Activated gamma-delta T cell (primary cell): ENCODE results near the gene SHROOM4.

Source experiments
- DNase-seq: peaks from one replicate; lab custom pipeline; 2025; lab: John Stamatoyannopoulos, UW

SHROOM4 gene

DNA sequence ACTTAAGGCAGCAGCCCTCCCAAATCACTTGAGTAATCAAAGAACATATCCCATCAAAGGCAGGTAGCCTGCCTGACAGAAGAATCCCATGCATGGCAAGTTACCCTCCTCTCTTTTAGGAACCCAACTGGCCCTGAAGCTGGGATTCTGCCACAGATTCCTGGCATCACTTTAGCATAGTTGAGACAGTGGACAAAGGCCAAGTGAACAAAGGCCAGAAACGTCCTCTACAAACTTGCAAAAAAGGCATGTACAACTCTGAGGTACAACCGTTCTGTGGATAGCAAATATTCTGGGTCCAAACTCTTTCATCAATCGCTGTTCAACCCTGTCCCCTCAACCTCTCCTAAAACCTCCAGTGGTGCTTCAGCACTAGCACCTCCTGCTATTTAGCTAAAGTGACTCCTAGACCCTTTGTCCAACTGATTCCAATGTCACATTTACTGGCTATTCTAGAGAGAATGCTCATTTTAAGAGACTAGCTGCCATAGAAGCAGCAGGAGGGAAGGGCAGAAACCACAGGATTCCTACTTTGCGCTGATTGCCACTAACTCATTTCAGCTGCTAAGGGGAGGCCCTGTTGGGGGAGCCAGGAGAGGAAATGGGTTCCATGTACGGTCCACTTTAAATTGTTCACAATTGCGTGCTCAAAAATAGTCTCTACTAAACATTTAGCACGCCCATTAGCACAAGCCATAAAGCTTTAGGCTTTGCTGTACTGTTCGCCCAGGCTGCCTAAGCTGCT is 105.9 kb downstream of the SHROOM4 start:
- DNase-seq, result no peak

DNA sequence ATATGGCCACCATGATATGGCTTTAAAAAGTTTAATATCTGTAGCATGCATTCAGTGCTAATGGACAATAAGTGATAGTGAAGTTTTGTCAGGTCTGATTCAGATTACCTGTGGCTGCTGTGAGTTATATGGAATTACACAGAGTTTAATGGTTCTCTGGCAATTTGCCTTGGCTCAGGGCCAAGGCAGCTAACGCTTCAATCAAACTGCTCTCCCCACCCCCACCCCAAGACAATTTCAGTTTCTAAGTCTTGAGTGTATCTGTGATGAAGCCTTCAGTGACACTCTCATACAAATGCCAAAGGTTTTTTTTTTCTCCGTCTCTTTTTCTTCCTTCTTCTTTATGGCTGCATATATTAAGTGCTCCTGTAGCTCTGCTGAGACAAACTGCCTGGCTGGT is 106.6 kb downstream of the SHROOM4 start:
- no peak for DNase-seq

DNA sequence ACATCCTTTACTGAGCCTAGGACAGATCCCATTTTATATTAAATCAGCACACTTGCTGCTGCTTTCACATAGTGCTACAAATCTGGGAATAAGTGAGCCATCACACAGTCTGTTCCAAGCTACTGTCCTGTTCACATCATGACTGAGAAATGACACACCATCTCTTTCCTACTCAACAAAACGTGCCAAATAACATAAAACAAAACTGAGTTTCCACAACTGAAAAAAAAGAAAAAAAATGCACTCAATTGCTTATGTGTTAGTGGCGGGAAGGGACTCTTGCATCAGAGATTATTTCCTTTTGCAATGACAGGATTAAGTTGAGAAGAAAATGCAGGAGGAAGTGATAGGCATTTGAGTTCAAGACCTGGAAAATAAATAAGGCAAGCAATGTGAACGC is 109.0 kb downstream of the SHROOM4 start:
- DNase-seq, result no peak

DNA sequence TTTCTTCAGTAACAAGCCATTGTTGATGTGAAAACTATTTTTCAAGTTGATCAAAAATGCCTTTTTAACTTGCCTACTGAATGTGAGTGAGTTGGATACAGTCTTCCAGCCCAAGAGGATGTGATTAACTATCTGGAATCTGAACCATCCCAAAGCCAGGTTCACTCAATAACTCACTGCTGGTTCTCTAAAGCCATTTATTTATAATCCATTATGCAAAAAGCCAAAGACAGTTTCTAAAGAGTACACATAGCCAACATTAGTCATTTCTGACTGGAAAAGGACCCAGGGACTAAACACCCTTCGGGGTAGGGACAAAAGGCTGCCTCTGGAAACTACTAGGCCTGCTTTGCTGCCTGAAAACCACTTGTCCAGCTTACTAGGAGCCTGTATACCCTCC is 109.6 kb downstream of the SHROOM4 start:
- DNase-seq, result no peak

DNA sequence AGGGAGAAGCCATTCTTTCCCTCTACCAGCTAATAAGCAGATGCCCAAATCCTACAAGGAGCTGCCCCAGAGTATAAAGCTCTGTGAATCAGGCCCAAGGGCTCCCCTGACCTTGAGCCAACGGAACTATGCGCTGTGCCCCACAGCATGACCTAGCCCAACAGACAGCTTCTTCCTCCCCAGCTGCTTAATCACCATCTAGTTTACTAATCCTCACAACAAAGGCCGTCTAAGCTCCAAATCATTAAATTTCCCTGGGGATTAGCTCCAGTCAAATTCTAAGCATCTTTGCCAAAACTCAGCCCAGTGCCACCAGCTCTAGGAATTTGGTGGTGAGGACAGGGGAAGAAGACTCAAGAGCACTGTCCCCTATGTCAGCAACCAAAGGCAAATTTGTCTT is 113.1 kb downstream of the SHROOM4 start:
- no peak for DNase-seq

DNA sequence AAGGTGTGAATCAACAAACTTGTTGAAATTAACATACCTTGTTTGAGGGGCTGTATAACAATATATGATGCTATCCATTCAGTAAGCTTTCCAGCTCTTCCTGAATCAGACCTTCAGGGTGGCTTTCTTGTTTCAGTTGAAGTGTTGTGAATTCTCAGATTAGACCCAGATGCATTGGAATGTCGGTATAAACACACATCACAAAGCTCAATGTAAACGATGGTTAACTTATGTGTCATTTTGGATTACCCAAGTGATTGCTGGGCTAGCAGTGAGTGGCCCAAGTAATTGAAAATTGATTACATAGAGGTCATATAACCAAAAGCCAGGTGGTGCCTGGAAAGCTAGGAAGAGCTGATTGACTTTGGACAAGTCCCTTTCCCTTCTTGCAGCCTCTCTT is 115.0 kb downstream of the SHROOM4 start:
- no peak for DNase-seq

DNA sequence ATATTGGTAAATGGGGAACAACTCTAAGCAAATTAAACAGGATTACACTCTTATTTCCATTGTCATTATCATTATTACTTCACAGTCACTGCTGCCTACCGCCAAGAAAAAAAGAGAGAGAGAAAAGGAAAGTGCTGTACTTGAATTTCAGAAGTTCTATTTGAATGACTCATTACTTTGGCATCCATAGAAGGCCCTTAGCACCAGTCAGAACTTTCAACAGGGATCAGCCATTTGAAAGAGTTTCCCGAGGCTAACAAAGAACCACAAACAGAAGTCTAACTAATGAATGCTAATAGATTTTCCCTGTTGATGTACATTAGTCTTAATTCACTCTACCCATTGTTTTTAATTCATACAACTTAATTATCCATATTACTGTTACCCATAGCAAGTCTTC is 116.3 kb downstream of the SHROOM4 start:
- no peak for DNase-seq

DNA sequence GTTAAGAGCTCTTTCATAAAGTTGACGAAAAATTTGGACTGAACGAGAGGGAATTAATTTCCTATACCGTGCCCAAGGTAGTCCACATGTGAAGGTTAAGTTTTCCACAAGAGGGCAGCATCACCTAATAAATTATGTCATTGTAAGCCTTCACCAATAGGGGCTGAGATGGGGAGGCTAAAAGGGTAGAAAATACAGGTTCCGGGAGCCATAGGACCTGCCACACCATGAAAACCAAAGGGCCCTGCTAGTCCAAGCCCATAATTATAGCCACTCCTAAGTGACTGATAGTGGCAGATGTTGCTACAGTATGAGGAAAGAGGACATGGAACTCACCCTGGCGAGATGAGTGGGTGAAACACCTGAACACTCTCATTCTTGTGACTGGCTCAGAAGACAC is 122.2 kb downstream of the SHROOM4 start:
- DNase-seq, result no peak

DNA sequence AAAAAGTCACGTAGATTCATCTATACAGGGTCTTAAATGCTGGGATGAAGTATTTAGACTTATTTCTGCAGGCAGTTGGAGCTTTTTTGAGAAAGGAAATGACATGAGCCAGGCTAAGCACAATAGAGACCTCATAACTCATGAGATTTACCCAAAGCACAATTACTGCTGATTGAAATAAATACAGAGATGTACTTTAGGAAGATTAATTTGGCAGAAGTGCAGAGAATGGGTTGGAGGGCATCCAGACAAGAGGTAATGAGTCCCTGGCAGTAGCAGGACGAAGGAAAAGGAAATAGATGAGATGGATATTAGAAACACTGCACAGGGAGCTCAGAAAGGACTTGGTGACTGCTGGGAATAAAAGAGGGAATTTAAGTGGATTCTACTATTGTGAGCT is 129.1 kb downstream of the SHROOM4 start:
- no peak for DNase-seq

DNA sequence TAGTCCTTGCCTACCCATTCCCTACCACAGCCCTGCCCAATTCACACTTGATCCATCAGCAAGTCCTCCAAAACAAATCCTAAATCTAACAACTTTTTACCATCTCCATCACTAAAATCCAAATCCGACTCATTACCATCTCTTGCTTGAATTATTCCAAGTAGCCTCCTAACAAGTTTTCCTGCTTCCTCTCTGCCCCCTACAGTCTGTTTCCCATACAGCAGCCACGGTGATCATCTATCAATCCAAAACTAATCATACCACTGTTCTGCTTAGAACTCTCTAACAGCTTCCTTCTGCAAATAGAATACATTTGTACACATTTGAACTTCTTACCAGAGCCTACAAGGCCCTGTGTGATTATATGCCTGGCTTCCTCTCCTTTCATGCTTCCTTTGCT is 133.0 kb downstream of the SHROOM4 start:
- DNase-seq, result no peak

DNA sequence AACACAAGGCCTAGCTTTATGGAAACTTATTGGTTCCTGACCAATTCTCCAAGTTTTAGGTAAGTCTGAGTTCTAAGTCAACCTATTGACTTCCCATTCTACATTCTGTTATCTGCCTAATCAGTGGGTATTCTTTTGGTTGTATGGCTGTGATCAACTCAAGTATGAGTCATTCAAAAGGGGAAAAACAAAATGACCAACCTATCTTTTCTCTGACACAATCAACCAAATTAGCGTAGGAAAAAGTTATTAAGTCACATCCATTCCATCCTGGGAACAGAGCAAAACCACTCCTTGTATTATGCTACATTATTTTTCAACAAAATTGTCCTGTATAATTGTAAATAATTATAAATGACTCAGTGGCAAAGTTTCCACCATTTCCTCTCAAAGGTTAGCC is 136.2 kb downstream of the SHROOM4 start:
- DNase-seq, result no peak

DNA sequence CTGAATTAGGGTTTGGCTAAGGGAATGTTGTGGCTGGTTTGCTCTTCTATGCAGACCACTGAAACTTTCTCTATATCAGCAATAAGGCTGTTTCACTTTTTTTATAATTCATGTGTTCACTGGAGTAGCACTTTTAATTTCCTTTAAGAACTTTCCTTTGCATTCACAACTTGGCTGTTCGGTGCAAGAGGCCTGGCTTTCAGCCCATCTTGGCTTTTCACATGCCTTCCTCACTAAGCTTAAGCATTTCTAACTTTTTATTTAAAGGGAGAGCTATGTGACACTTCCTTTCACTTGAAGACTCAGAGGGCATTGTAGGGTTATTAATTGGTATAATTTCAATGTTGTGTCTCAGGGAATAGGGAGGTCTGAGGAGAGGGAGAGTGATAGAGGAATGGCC is 142.3 kb downstream of the SHROOM4 start:
- DNase-seq, result no peak

DNA sequence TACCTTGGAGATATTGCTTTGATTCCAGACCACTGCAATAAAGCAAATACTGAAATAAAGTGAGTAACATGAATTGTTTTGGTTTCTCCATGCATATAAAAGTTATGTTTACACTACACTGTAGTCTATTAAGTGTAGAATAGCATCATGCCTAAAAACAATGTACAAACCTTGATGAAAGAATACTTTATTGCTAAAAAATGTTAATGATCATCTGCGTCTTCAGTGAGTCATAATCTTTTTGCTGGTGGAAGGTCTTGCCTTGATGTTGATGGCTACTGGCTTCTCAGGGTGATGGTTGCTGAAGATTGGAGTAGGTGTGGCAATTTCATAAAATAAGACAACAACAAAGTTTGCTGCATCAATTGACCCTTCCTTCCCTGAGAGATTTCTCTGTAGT is 145.1 kb downstream of the SHROOM4 start:
- DNase-seq, result no peak

DNA sequence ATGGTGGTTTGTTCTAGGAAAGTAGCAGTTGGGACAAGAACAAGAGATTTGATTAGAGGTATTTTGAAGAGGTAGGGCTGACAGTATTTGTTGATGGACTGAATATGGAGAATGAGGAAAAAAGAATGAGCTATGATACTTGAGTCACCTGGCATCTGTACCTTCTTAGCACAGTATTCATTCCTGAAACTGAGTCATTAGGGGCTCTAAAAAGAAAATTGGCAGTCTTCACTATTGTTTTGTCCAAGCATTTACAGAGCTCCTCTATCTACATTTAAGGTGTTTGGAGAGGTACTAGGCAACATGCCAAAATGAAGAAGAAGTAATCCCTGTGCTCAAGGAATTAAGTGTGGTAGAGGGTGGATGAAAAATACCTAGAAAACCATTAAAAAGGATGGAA is 165.8 kb downstream of the SHROOM4 start:
- DNase-seq, result no peak

DNA sequence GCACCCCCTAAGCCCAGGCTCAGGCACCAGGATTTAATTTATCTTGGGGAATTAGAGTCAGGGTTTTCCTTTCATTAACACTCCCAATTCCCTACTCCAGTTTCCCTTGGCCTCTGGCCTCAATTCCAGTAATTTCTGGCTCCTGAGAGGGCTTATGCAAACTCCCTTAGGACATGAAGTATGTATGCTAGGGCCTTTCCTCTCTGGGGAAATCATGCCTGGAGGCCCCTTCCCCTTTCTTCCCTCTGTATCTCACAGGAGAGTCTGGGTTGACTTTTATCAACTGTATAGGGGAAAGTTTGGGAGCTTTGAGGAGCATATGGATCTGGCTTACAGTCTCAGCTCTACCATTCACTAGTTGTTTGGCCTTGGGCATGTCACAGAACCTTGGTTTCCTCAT is 169.5 kb downstream of the SHROOM4 start:
- DNase-seq, result no peak

DNA sequence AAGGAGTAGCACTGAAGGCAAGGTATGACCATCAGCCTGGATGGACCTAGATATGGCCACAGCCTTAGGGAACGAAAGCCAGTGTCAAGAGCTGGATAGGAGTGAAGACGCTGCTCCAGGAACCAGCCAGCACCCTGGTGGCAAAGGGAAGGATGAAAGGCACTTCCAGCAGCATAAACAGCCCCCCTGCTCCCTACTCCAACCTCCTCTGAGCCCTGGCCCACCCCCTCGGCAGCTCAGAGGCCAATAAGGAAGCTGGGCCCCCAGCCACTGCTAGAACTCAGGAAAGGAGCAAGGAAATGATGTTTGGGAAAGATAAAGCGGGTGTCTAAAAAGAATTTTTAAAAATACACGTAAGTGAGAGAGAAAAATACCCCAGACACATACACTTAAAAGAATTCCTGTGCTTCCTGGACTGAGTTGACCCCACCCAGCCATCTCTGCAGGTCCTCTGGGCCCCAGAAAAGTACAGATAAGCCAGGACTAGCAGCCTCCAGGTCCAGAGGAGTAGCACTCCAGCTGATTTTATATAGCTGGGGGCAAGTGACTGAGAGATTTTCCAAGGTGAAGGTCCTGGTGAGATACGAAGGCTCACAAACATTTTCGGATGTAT is 170.4 kb downstream of the SHROOM4 start:
- no peak for DNase-seq

DNA sequence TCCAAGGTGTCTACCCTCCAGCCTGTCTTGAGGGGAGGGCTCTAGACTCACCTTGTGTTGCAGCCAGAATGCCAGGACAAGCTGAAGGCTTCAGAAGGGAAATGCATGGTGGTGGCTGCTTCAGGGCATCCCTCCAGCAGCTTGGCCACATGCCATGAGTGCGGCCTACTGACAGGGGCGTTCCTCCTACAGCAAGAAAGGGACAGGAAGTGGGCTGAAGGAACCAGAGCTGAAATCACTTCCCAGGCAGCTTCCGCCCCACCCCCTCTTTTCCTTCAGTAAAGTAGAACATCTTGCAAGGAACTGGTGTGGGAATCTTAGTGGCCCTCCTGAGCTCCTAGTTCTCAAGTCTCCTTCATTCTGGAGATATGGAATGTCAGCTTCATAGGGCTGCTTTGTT is 175.9 kb downstream of the SHROOM4 start:
- DNase-seq, result no peak

DNA sequence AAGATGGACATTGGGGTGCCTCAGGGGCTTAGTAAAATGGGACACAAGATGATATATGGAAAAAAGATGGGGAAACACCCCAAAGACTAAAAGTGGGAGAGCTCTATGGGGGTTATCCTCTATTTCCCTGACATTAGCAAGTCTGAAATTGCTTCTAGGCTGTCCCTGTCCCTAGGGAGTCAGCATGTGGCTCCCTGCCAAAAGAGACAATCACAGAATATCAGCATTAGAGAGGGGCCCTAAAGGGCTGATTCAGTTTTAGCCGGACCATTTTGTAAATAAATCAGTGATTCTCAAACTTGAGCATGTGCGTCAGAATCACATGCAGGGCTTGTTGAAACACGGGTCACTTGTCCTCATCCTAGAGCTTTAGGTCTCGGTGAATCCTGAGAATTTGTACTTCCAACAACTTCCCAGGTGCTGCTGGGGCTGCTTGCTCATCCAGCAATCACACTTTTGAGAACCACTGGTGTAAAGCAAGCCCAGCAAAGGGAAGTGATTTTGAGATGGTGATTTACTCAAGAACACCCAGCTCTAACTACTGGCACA is 178.1 kb downstream of the SHROOM4 start:
- no peak for DNase-seq

DNA sequence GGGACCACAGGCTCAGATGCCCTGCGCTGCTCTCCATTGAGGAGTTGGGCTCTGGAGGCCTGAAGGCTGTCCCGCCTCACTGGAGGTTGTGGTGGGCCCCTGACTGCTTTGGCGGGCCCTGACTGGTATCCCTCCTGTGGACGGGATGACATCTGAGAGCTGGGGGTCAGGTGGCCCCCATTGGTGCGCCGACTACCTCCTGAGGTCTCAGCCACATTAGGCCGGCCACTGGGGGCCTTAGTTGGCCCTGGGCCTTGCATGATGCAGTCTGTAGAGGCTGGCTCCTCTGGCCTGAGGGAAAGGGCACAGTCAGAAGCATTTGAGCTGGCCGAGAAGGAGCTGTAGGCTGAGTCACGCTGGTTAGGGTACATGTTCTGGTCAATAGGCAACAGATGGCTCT is 178.8 kb downstream of the SHROOM4 start:
- DNase-seq, result no peak

DNA sequence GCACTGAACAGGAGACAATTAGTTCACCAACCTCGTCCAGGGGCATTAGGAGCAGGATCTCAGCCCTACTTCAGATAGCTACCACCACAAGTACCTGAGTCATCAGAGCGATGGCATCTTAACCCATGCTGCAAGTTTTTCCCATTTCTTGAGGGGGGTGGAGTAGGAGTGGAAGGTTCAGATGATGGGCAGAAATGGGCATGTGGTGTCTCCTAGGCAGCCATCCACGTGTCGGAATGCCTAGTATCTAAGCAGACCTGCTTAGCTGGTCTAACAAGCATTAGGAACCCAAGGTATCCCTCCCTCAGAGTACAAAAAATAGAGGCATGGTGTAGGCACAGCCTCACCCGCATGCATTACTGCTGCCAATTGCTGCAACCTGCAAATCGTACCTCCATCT is 184.2 kb downstream of the SHROOM4 start:
- DNase-seq, result no peak

DNA sequence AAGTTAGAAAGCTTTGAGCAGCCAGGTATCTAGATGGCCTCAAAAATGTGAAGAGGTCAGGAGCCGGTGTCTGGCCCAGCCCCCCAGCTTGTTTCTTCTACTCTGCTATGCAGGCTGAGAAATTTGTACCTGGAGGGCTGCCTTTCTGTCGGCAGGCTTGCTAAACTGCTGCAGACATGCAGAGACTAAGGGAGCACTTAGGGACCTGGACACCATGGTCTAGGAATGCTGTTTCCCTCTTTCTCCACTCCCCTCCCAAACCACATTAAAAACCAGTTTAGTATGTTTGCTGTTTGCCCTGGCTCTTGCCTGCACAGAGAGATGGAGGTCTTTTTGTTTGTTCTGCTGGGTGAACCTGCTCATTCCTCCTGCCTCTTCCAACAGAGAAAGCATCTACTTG is 186.3 kb downstream of the SHROOM4 start:
- DNase-seq, result no peak

DNA sequence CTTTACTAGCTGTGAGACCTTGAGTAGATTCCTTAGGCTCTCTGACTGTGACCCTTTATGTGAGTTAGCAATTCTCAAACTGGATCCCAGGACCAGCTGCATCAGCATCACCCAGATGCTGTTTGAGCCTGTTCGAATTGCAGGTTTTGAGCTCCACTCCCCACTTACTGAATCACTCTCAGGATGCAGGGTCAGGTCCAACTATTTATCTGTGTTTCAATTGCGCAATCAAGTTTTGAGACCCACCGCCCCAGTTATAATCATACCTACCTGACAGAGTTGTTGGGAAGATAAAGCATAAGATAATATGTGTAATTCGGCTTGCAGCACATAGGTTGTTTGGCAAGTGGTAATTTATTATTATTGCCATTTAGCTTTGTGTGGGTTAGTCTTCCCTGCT is 187.6 kb downstream of the SHROOM4 start:
- DNase-seq, result no peak

DNA sequence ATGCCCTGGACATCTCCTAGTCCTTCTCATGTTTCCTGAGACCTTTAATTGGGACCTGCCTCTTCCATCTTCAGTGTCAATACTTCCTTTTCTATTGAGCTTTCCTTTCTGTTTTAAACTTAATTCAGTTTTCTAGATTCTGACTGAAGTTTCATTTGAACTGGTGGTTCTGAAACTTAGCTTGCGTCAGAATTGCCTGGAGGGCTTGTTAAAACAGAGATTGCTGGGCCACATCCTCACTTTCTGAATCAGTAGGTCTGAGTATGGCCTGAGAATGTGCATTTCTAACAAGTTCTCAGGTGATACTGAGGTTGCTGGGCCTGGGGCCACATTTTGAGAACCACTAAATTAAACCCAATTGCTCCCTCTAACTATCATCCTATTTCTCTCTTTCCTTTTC is 191.2 kb downstream of the SHROOM4 start:
- no peak for DNase-seq
